CD4-positive, alpha-beta T cell treated with Interleukin-21 for 1 hour (primary cell): ENCODE results near the gene NOP56.
A peak's percentile ranks its signal among the peaks of the same experiment; 100 is the strongest.

Experiments
- DNase-seq: peaks from one replicate; pipeline ENCODE4 v3.0.0-alpha.2; 2020

Gene NOP56, protein sequence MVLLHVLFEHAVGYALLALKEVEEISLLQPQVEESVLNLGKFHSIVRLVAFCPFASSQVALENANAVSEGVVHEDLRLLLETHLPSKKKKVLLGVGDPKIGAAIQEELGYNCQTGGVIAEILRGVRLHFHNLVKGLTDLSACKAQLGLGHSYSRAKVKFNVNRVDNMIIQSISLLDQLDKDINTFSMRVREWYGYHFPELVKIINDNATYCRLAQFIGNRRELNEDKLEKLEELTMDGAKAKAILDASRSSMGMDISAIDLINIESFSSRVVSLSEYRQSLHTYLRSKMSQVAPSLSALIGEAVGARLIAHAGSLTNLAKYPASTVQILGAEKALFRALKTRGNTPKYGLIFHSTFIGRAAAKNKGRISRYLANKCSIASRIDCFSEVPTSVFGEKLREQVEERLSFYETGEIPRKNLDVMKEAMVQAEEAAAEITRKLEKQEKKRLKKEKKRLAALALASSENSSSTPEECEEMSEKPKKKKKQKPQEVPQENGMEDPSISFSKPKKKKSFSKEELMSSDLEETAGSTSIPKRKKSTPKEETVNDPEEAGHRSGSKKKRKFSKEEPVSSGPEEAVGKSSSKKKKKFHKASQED

DNA sequence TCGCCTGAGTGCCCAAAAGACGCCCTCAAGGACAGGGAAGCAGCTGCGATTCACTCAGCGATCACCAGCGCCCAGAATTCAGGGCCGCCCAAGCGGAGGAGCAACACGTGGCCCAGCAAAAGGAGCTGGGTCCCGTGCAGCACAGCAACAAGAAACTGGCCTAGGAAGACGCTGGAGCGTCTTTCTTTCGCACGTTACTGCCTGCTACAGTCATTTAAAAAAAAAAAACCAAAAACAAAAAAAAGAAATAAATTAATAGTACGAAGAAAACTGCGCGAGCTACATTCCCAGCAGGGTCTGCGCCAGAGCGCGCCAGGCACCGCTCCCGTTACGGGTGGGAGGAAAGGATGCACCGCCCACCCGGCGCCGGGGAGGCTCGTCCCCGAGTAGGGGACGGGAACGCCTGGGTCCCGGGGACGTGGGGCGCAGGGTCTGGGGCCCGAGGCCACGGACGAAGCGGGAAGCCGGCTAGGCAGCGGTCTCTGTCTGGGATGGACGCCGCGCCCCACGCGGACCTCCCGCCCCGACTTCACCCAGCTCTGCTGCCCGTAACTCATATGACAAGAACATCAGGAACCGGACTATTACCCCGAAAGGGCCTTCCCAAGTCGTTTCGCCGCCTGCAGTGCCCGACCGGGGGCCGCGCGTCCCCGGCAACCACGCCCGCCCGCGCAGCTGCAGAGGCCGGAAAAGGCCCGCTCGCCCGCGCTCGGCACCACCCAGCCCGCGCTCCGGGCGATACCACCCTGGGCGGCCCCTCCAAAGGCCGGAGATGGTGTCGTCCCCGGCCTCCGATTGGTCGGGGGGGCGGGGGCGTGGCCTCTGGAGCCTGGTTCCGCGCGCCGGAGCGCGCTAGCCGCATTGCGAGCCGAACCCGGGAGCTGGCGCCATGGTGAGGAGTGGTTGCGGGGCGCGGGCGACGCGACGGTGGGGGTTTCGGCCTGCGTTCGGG, at the start of gene NOP56:
NOP56 (plus strand) TSS at position 861 of the 952 bp plus-strand sequence; CDS start at position 890, 29 bp downstream.
- peak; percentile 95 for DNase-seq

DNA sequence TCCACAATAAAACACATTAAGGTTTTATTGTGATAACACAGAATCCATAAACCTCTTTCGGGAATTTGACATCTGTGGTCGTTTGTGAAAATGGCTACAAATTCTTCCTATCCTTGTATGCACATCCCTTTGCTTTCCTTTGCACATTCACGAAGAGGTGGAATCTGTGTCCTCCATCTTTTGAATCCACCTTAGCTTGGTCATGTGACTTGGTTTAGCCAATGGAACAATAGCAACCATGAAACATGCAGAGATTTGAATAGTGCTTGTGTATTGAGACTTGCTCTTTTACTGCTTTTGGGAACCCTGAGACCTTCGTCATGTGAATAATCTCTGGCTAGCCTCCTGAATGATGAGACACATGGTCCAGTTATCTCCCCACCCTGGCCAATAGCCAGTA, 49.7 kb upstream of the NOP56 start:
- DNase-seq: no peak

DNA sequence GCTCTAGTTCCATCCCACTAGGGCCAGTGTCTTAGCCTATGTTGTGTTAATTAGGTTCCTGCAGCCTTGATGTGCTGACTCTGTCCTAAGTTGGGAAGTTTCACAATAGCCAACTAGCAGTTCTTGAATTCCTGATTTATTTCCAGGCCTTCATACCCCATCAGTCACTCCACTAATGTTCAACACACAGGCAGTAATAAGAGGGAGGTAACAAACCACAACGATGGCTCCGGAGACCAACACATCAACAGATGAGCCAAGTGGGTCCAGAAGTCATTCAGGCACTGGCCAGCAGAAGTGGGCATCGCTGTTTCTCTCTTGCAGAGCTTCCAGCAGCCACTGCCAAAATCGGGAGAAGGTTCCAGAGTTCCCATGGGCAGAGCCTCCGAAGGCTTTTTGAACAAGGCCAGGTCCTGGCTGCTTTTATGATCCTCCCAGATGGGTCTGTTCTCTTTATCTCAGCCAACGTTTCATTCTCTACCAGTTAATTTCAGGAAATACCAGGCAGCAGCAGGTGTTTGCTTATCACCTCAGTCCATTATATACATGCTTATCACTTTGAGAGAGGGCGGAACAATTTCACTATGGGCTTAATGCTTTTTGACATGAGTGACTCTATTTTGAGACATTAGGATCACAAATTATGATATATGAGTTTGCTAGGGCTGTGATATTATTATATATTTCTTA, 48.5 kb upstream of the NOP56 start:
- no peak for DNase-seq

DNA sequence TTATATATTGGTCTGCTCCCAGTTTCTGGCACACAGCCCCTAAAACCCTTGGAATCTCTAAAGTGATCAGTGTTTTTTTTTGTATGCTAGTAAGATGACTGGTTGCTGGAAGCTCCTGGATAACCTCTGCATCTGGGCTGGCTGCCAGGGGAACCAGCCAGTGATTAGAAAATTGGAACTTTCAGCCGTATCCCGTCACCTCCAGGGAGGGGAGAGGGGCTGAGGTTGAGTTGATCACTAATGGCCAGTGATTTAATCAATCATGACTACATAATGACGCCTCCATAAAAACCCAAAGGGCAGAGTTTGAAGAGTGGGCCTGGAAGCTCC, 48.0 kb upstream of the NOP56 start:
- DNase-seq: no peak

DNA sequence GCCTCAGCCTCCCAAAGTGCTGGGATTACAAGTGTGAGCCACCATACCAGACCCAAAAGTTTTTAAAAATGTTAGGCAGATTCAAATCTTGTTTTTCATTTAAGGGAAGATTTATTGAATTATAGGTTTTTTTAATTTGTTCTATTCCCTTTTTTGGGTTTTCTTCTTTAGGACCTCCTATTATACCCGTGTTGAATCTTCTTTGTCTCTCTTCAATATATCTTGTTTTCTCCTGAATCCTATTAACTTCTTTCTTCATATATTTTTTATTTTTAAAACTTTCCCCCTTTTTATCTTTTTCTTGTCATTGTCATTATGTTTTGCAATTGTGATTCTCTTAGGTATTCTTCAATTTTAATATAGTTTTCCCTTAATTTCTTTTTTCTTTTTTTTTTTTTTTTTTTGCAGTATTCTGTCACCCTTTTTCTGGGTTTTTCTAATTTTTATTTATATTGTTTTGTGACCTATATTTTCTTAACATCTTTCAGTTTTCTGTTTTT, 45.9 kb upstream of the NOP56 start:
- no peak for DNase-seq

DNA sequence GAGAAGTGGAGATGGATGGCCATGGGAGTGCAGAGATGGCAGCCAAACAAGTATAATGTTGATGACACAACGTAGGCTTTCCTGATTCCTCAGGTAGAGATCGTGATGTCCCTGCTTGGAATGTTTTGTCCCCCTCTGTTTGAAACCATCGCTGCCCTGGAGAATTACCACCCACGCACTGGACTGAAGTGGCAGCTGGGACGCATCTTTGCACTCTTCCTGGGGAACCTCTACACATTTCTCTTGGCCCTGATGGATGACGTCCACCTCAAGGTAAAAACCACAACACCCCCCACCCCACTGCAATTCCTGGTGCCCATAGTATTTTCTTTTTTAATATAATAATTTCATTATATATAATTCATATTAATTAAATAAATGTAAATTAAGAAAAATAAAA, 42.1 kb upstream of the NOP56 start:
- no peak for DNase-seq

DNA sequence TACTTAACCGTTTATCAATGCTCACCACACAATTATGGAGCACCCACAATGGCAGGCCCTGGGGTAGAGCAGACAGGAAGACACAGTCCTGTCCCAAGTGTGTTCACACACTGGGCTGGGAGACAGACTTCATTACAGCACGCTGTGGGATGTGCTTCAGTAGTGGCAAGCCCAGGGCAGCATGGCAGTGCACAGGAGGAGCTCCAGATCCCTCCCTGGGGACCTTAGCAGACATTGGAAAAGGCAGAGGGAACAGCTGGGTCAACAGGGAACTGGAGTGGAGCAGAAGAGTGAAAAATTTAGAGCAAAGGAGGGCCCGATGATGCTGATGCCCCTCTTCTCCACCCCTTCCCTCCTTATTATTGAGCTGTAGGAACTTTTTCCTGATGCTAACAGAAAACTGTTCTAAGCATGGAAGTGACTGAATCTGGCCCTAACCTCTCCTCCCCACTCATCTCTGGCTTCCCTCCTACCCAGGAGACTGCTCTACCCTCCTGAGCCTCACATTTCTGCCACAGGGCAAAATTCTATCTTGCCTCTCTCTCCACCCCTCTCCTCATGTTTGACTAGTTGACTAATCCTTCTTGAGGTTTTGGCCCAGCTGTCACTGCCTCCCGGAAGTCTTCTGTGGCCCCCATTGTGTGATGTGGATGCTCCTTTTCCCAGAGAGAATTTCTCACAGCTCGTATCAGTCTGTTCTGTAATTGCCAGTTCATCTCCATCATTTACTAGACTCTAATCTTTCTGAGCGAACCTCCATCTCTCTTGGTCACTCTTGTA, 41.3 kb upstream of the NOP56 start:
- no peak for DNase-seq

DNA sequence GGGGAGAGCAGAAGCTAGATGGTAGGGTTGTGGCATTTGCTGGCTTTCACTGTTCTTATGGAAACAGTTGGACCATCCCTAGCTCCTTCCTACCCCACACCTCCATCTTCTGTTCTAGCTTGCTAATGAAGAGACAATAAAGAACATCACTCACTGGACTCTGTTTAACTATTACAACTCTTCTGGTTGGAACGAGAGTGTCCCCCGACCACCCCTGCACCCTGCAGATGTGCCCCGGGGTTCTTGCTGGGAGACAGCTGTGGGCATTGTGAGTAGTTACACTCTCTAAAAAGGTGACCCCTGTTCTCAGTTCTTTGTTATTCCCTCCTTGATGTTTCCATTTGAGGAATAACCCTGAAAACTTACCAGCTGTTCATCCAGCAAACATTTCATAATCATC, 40.4 kb upstream of the NOP56 start:
- no peak for DNase-seq

DNA sequence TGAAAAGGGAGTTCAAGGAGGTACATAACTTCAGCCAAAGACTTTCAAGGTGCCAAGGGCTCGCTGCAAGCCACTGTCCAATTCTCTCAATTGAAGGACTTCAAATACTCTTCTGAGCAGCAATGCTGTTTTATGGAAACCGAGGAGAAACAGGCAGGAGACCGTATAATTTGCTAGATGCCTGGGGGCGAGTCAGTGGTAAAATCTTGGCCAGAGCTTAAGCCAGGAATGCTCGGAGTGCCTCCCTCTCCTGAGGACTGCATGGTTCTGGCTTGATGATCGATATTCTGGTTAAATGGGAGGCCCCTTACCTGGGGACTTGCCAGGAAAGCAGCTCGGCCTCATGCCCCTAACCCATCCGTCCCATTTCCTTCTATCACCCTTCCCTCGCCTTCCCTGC, 35.8 kb upstream of the NOP56 start:
- no peak for DNase-seq

DNA sequence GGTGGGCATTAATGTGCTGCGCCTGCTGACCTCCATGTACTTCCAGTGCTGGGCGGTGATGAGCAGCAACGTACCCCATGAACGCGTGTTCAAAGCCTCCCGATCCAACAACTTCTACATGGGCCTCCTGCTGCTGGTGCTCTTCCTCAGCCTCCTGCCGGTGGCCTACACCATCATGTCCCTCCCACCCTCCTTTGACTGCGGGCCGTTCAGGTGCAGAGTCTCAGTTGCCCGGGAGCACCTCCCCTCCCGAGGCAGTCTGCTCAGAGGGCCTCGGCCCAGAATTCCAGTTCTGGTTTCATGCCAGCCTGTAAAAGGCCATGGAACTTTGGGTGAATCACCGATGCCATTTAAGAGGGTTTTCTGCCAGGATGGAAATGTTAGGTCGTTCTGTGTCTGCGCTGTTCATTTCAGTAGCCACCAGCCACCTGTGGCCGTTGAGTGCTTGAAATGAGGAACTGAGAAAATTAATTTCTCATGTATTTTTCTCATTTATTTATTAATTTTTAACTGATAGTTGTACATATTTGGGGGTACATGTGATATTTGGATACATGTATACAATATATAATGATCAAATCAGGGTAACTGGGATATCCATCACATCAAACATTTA, 35.2 kb upstream of the NOP56 start:
- DNase-seq: no peak

DNA sequence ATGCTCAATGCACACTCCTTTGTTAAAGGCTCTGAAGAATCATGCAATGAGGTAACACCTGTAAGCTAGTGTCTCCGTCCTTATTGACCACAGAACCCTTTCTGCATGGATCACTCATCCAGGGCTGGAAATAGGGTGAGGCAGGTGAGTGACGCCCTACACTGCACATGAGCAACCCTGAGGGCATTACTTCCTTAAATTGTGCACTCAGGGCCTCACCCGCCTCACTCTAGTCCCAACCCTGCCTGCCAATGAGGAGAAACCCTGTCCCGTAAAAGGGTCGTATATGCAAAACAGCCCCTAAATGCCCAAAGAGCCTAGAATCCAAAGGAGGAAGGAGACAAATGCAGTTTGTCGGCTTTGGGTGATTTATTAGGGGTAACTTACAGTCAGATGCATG, 33.6 kb upstream of the NOP56 start:
- no peak for DNase-seq

DNA sequence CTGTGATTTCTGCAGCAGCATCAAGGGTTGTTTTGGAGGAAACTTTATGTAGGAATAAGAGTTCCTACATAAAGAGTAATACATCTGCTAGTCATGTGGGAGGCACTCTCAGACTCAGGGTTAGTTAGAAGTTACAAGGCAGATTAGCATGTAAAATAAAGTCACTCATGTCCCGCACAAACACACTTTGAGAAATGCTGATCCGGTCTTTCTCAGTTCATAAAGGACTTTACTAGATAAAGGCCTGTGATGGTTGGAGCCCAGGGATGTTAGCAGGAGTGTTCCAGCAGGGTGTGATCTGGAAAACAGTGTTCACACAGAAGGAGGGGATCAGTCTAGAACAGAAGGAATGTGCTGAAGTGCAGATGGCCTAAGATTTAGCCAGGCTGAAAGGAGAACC, 33.1 kb upstream of the NOP56 start:
- DNase-seq: no peak

DNA sequence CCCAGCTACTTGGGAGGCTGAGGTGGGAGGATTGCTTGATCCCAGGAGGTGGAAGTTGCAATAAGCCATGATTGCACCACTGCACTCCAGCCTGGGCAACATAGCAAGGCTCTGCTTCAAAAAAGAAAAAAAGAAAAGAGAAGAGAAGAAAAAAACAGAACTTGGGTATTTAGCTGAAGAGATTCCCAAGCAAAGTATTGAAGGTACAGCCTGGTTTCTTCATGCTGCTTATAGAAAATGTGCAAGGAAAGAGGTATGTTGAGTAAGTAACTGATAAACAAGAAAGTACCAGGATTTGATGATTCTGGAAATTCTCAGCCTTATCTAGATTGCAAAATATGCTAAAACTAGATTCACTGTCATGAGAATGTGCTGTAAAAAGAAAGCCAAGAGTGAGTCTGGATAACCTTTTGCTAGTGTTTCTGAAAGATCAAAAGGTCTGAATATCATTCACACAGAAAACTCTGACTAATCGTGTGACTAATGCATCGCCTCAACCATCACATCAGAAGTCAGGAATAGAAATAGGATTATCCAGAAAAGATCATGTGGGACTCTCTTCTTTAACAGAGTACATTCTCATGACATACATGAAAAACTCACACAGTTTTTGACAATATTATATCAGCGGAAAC, 32.4 kb upstream of the NOP56 start:
- no peak for DNase-seq

DNA sequence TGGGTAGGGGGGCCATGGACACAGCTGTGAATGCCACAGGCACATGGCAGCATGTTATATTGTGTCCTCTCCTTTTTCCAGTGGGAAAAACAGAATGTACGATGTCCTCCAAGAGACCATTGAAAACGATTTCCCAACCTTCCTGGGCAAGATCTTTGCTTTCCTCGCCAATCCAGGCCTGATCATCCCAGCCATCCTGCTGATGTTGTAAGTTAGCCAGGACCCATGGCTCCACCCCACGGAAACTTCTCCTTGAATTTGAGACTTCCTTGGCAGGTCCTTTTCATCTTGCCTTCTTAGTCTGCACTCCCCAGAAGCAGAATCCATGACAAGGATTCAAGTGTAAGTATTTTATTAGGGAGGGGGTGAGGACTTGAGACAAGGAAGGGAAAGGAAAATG, 28.2 kb upstream of the NOP56 start:
- no peak for DNase-seq

DNA sequence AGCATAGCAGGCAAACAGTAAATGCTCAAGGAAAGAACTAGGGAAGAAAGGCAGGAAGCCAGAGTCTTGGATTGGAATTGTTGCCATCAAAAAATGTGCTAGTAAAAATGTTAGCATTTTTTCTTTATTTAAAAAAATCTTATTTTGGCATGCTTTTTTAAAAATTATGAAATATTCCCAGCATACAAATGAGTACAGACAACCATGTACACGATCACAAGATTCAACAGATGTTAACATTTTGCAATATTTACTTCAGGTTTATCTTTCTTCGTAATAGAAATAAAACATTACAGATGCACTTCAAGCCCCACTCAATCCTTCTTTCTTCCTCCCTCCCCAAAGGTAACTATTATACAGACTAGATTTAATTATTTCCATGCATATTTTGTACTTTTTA, 27.4 kb upstream of the NOP56 start:
- no peak for DNase-seq

DNA sequence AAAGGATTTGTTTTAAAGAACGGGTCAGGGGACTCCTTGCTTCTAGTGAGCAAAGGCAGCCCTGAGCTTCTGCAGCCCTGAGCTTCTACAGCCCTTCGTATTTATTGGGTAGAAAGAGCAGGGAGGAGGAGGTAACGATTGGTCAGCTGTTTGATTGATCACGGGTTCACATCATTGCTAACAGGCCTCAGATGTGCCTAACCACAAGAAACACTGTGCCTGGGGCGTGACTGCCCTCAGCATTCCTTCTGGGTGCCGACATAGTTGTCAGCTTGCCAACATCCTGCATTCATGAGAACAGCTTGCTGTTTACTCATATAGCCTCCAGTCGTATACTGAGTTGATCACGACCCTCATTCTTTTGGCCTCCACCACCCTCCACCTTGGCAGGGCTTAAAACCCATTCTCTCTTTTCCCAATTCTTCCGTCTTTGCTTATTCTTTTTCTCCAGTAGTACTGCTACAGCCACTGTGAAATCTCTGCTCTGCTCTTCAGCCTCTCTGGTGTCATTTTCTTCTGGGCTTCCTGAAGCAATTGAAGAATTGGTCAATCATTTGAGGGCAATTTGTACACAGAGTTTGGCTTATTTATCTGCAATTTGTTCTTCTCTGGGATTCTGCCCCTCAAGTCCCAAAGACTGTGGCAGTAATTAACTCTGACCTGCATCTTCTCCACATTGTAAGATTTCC, 25.4 kb upstream of the NOP56 start:
- no peak for DNase-seq

DNA sequence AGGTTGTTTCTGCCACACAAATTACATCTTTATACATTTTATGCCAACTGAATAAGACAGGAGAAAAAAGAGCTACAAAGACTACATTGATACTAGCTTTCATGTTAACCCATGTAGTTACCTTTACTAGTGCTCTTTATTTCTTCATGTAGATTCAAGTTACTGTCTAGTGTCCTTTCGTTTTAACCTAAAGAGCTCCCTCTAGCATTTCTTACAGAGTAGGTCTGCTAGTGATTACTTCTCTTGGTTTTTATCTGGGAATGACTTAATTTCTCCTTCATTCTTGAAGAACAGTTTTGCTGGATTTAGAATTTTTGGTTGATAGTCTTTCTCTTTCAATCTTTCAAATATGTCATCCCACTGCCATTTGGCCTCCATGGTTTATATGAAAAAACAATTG, 21.2 kb upstream of the NOP56 start:
- no peak for DNase-seq

DNA sequence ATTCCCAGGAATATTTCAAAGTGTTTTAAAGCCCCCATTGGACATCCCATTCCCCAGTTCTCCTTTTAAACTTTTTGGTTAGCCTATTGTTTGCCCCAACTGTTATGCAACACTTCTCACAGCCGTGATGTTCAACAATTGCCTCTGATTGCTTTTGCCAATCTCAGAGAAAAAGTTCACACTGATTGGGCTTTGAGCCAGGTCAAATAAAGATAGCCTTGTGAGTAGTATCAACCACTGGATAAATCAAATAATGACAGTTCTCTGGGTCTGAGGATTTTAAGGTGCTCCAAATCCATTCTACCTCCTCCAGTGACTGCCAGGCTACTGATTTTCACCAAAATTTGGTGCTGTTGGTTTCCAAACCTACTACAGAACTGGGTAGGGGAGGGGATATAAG, 19.1 kb upstream of the NOP56 start:
- no peak for DNase-seq

DNA sequence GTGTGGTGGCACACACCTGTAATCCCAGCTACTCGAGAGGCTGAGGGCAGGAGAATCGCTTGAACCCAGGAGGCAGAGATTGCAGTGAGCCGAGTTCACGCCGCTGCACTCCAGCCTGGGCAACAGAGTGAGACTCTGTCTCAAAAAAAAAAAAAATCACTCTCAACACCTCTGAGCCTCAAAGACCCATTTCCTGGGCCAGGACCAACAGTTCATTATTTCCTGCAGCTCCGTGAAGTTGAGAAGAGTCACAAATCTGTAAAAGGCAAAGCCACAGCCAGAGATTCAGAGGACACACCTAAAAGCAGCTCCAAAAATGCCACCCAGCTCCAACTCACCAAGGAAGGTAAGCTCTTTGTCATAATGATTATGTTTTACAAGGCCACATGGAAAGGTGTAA, 15.2 kb upstream of the NOP56 start:
- peak; percentile 37 for DNase-seq

DNA sequence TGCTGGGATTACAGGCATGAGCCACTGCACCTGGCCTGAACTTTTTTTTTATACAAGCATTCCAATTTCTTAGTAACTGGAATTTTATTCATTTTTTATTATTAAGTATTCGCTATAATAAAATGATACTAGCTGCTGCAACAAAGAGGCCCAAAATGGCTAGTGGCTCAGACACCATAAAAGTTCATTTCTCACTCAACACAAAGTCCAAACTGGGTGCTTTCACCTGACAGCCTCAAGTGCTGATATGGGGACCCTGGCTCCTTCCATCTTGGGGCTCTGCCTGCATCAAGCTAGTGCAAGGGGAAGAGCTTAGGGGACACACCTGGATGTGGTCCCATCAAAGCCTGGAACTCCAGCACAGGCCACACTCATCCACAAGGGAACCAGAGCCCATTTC, 12.2 kb upstream of the NOP56 start:
- DNase-seq: no peak

DNA sequence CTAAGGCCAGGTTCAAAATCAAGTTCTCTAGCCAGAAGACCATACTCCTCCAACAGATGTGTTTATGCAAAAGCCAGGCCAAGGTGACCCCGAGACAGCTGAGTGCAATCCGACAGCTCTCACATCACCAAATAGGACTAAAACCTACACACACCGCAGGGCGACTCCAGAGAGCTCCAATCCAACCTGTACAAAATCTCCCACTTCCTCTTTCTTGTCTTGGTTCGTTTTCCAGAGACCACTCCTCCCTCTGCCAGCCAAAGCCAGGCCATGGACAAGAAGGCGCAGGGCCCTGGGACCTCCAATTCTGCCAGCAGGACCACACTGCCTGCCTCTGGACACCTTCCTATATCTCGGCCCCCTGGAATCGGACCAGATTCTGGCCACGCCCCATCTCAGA, 11.5 kb upstream of the NOP56 start:
- no peak for DNase-seq
